OCI-LY7 (cell line): ENCODE results near the gene AEBP2. TPM values are rescaled to one million over a fixed set of nuclear protein-coding genes. Genes with fewer than 3 reads are reported as not detected.

Experiments
- BruUV-seq: library from RNA; stranded (reverse); fragments of 400-500 nt; replicated peaks from 2 replicates; lab custom pipeline; 2021; lab: Mats Ljungman, UMichigan
- CTCF ChIA-PET: fragments of 300-600 bp; sonication (Branson Sonifier 250); formaldehyde crosslinking; loops from one replicate; lab custom pipeline; 2022; ENCODE audit warnings: antibody characterized with exemption; ENCODE audit not compliant: unreplicated experiment; lab: Charles Lee
- POLR2A ChIA-PET: fragments of 300-600 bp; sonication (Branson Sonifier 250); formaldehyde crosslinking; loops from one replicate; lab custom pipeline; 2022; ENCODE audit warnings: antibody characterized with exemption; lab: Charles Lee
- DNase-seq: peaks from one replicate; pipeline ENCODE4 v3.0.0-alpha.2; 2015; ENCODE audit warnings: low spot score
- H2AFZ ChIP-seq: fragments of 200-600 bp; sonication (generic), shearing (Covaris generic); 2 replicates; pipeline ENCODE4 v1.6.1; 2014; ENCODE audit warnings: mild to moderate bottlenecking, antibody characterized with exemption, low read length, moderate library complexity
- H3K27ac ChIP-seq: fragments of 200-600 bp; sonication (generic); 2 replicates; pipeline ENCODE4 v1.5.1; 2014; ENCODE audit warnings: mixed run types, low read depth, mild to moderate bottlenecking, moderate library complexity, low read length, inconsistent platforms; ENCODE audit not compliant: poor library complexity, severe bottlenecking
- H3K36me3 ChIP-seq: fragments of 200-600 bp; sonication (generic); 2 replicates; pipeline ENCODE4 v1.6.1; 2014; ENCODE audit warnings: mild to moderate bottlenecking, antibody characterized with exemption, low read length, moderate library complexity, mixed read lengths; ENCODE audit not compliant: insufficient read depth
- H3K4me1 ChIP-seq: fragments of 200-600 bp; sonication (generic); 2 replicates; pipeline ENCODE4 v1.5.1; 2014; ENCODE audit warnings: mild to moderate bottlenecking, low read length; ENCODE audit not compliant: insufficient read depth, poor library complexity, severe bottlenecking
- H3K4me2 ChIP-seq: fragments of 200-600 bp; sonication (generic); 2 replicates; pipeline ENCODE4 v1.6.1; 2014; ENCODE audit warnings: mild to moderate bottlenecking, low read length
- H3K4me3 ChIP-seq: fragments of 200-600 bp; sonication (generic); 2 replicates; pipeline ENCODE4 v1.5.1; 2014; ENCODE audit warnings: mild to moderate bottlenecking, low read depth, low read length; ENCODE audit not compliant: poor library complexity, severe bottlenecking
- H3K79me2 ChIP-seq: fragments of 200-600 bp; sonication (generic); 2 replicates; pipeline ENCODE4 v1.6.1; 2016; ENCODE audit warnings: low read depth, mild to moderate bottlenecking, low read length, moderate library complexity, mixed read lengths; ENCODE audit not compliant: insufficient read depth
- H3K9me2 ChIP-seq: fragments of 200-600 bp; sonication (generic); 2 replicates; pipeline ENCODE4 v1.6.1; 2016; ENCODE audit warnings: mild to moderate bottlenecking, low read length, mixed read lengths; ENCODE audit not compliant: insufficient read depth
- H3K9me3 ChIP-seq: fragments of 200-600 bp; sonication (generic); 2 replicates; pipeline ENCODE4 v1.6.1; 2014; ENCODE audit warnings: mild to moderate bottlenecking, mixed run types, low read length, mixed read lengths
- H4K20me1 ChIP-seq: fragments of 200-600 bp; sonication (generic); 2 replicates; pipeline ENCODE4 v1.6.1; 2014; ENCODE audit warnings: mild to moderate bottlenecking, antibody characterized with exemption, low read length, moderate library complexity, mixed read lengths; ENCODE audit not compliant: insufficient read depth
- EZH2phosphoT487 ChIP-seq: fragments of 200-600 bp; sonication (generic); IDR thresholded peaks from 2 replicates; pipeline ENCODE4 v1.6.1; 2018; ENCODE audit warnings: low read depth, borderline replicate concordance, mild to moderate bottlenecking, mixed run types, antibody characterized with exemption, low read length, moderate library complexity, mixed read lengths
- intact Hi-C: fragments of 100-400 bp; cut with micrococcal nuclease; formaldehyde crosslinking; loops from one replicate; pipeline ENCODE4 v1.10.0; 2022; ENCODE audit not compliant: unreplicated experiment
- total RNA-seq, 2 experiments: library from RNA; depleted of rRNA in 1 of 2; stranded (reverse); fragments of >200 nt in 1 of 2; shearing (Covaris generic) in 1 of 2; gene quantifications; 2 replicates each; pipeline ENCODE4 v1.2.3, GENCODE V29; 2014 to 2022
- TF ChIP-seq, protein P1 (sequence below): fragments of 200-600 bp; sonication (generic); conservative IDR thresholded peaks from 2 replicates; pipeline ENCODE4 v1.5.1; 2014; ENCODE audit warnings: mild to moderate bottlenecking, antibody characterized with exemption, low read length, moderate library complexity, mixed read lengths

The AEBP2 gene
- total RNA-seq, 2 experiments from 2014 or later = 21.5 to 59.7 TPM

GRCh38 chr12:19410211-19410610 lies 29.1 kb upstream of the AEBP2 start:
- no TSS peak for BruUV-seq
- Histone ChIP-seq H3K9me2 (no peaks in the 10 kb centered on the region), H3K36me3 (no peaks in the 10 kb centered on the region), H3K27ac (no peak overlapping the region), H3K79me2 (no peaks in the 10 kb centered on the region), H3K4me2 (no peak overlapping the region), H3K9me3 (no peaks in the 10 kb centered on the region), H4K20me1 (no peaks in the 10 kb centered on the region), H3K4me3 (no peak overlapping the region), H2AFZ (no peak overlapping the region), H3K4me1 (no peaks in the 10 kb centered on the region)
- intact Hi-C loops = no loop called here
- POLR2A ChIA-PET = no interaction called here
- CTCF ChIA-PET = no interaction called here
- TF ChIP-seq EZH2phosphoT487 = no peak
- TF ChIP-seq, protein P1, sequence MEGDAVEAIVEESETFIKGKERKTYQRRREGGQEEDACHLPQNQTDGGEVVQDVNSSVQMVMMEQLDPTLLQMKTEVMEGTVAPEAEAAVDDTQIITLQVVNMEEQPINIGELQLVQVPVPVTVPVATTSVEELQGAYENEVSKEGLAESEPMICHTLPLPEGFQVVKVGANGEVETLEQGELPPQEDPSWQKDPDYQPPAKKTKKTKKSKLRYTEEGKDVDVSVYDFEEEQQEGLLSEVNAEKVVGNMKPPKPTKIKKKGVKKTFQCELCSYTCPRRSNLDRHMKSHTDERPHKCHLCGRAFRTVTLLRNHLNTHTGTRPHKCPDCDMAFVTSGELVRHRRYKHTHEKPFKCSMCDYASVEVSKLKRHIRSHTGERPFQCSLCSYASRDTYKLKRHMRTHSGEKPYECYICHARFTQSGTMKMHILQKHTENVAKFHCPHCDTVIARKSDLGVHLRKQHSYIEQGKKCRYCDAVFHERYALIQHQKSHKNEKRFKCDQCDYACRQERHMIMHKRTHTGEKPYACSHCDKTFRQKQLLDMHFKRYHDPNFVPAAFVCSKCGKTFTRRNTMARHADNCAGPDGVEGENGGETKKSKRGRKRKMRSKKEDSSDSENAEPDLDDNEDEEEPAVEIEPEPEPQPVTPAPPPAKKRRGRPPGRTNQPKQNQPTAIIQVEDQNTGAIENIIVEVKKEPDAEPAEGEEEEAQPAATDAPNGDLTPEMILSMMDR = no peak
- no peak for DNase-seq

DNA sequence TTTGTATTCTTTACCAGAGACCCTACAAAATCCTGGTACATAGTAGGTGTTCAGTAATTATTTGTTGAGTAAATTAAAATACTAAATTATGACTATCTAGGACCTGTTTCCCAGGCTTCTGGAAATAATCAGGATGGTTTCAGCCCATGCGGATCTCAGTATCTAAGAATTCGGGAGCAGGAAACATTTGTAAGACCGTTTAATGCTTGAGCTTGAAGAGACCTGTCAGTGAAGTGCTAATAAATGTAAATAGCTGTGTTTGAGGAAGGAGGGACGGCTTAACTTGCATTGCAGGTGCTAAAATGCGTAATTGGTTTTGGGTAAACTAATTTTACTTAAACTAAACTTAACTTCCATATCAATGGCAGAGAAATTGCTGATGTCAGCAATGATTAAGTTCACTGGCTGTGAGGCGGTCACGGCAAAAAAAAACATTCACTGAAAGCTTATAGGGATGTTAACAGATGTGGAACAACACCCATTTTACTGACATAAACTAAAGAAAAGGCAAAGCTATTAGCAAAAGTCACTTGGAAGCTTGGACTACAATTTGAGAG lies 28.6 kb upstream of the AEBP2 start:
- intact Hi-C loops = no loop called here
- H3K4me3 ChIP-seq = no peak overlapping the region
- no peaks in the 10 kb centered on the region for H4K20me1 ChIP-seq
- H3K4me2 ChIP-seq = no peak overlapping the region
- no peaks in the 10 kb centered on the region for H3K36me3 ChIP-seq
- H2AFZ ChIP-seq = no peak overlapping the region
- H3K79me2 ChIP-seq = no peaks in the 10 kb centered on the region
- H3K9me3 ChIP-seq = no peaks in the 10 kb centered on the region
- CTCF ChIA-PET = no interaction called here
- TF ChIP-seq, protein P1 = no peak
- no peak for TF ChIP-seq EZH2phosphoT487
- H3K27ac ChIP-seq = no peak overlapping the region
- no peak for DNase-seq
- BruUV-seq = no TSS peak
- POLR2A ChIA-PET = interaction anchor here (0.6 kb wide), 1 partner anchor 60 kb away, joined by 5 read pairs; no protein-coding TSS in a partner anchor
- no peaks in the 10 kb centered on the region for H3K4me1 ChIP-seq
- H3K9me2 ChIP-seq = no peaks in the 10 kb centered on the region
